A549 treated with Mapracorat at 1 μM for 4 hours (cell line): ENCODE results near the gene FSTL4. TPM values are rescaled to one million over a fixed set of nuclear protein-coding genes. Genes with fewer than 3 reads are reported as not detected.

Source experiments
- total RNA-seq: library from RNA; stranded (reverse); fragments of 200-300 nt; extraction: Qiagen RNA extraction; gene quantifications from 5 replicates; pipeline ENCODE4 v1.2.3, GENCODE V29; 2022

FSTL4 gene
- 3.3 to 5.3 TPM (median 3.8 TPM) in 5 replicates for total RNA-seq

GRCh38 chr5:133612249-133612860 lies at the start of gene FSTL4:
FSTL4 (minus strand) TSS chr5:133612541.

